Astrocyte (in vitro differentiated cells and primary cell): ENCODE measurements around the gene ACOX3.

ENCODE experiments used
- EZH2 ChIP-seq: IDR thresholded peaks from 2 replicates; pipeline ENCODE4 v1.6.1; 2012; ENCODE audit warnings: mild to moderate bottlenecking, low read length, inconsistent platforms; ENCODE audit not compliant: insufficient read depth
- TF ChIP-seq, protein P1 (sequence below): IDR thresholded peaks from 2 replicates; pipeline ENCODE4 v1.5.1; 2011; ENCODE audit warnings: low read depth, mild to moderate bottlenecking, inconsistent platforms, low read length, moderate library complexity; ENCODE audit not compliant: insufficient read depth

DNA sequence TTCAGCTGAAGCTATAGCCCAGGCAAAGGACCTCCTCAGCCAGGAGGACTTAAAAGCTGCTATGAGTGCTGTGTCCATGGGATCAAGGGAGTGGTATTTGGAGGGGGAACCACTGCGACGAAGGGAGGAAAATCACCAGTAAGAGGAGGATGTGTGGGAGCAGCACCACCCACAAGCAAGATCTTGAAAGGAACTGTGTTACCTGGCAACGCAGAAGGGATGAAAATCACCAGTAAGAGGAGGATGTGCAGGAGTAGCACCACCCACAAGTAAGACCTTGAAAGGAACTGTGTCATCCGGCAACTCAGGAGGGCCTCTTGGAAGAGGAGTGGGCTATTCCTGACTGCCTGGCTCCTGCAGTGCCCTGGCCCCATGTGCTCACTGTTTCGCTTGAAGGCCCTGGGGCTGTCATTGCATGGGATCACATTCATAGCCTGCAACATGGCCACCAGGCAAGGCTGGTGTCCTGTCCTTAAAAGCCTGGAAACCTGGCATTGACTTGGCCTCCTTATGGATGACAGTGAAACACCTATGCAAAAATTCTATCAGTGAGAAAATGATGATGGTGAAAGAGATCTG is 48.4 kb upstream of the ACOX3 start:
- TF ChIP-seq, protein P1, sequence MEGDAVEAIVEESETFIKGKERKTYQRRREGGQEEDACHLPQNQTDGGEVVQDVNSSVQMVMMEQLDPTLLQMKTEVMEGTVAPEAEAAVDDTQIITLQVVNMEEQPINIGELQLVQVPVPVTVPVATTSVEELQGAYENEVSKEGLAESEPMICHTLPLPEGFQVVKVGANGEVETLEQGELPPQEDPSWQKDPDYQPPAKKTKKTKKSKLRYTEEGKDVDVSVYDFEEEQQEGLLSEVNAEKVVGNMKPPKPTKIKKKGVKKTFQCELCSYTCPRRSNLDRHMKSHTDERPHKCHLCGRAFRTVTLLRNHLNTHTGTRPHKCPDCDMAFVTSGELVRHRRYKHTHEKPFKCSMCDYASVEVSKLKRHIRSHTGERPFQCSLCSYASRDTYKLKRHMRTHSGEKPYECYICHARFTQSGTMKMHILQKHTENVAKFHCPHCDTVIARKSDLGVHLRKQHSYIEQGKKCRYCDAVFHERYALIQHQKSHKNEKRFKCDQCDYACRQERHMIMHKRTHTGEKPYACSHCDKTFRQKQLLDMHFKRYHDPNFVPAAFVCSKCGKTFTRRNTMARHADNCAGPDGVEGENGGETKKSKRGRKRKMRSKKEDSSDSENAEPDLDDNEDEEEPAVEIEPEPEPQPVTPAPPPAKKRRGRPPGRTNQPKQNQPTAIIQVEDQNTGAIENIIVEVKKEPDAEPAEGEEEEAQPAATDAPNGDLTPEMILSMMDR = no peak
- no peak for TF ChIP-seq EZH2
